Measurements from ENCODE around the gene DIAPH2.

Gene DIAPH2

GRCh38 chrX:97132664-97133415 is 448.2 kb downstream of the DIAPH2 start:
- TF ChIP-seq CTCF (IDR thresholded peaks at IDR 0.05; ENCODE audit: low read depth, low read length), result no peak
- TF ChIP-seq POLR2A (IDR thresholded peaks at IDR 0.05; ENCODE audit: extremely low read depth, insufficient read length), result no peak
- TF ChIP-seq MYC (IDR thresholded peaks at IDR 0.05; ENCODE audit: low read depth, low read length), result no peak
- TF ChIP-seq MAX (IDR thresholded peaks at IDR 0.05; ENCODE audit: low read depth, low read length), result no peak
- no peak for DNase-seq (ENCODE audit: low read depth)
- no peak overlapping the region for H3K4me3 ChIP-seq (ENCODE audit: low read depth, low read length)

- TF ChIP-seq POLR2A (IDR thresholded peaks at IDR 0.05; ENCODE audit: extremely low read depth, insufficient read length) (no peak), MAX (IDR thresholded peaks at IDR 0.05; ENCODE audit: low read depth, low read length) (no peak), MYC (IDR thresholded peaks at IDR 0.05; ENCODE audit: low read depth, low read length) (no peak), CTCF (IDR thresholded peaks at IDR 0.05; ENCODE audit: low read depth, low read length) (no peak)
- DNase-seq (ENCODE audit: low read depth), result no peak
- no peak overlapping the region for H3K4me3 ChIP-seq (ENCODE audit: low read depth, low read length)
Observed at GRCh38 chrX:97145934-97146333, 461.3 kb downstream of the DIAPH2 start.

DNA sequence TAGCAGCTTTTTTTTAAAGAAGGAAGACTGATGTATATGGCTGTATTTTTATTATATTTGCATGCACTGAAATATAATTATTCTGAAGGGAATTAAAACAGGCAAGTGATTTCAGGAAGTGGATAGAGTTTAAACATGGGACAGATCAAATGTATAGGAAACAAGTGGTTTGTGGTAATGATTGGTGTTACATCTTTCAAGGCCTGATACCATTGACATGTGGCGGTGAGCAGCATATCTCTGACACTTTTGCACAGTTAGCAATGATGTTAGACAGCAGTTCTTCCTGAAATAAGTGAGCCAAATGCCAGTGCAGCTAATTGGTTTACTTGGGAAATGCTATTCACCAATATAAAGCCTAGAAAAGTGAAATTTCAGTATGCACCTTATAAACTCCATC is 471.2 kb downstream of the DIAPH2 start:
- no peak for DNase-seq (ENCODE audit: low read depth)
- TF ChIP-seq CTCF (IDR thresholded peaks at IDR 0.05; ENCODE audit: low read depth, low read length) (no peak), MAX (IDR thresholded peaks at IDR 0.05; ENCODE audit: low read depth, low read length) (no peak), POLR2A (IDR thresholded peaks at IDR 0.05; ENCODE audit: extremely low read depth, insufficient read length) (no peak), MYC (IDR thresholded peaks at IDR 0.05; ENCODE audit: low read depth, low read length) (no peak)
- H3K4me3 ChIP-seq (ENCODE audit: low read depth, low read length), result no peak overlapping the region

DNA sequence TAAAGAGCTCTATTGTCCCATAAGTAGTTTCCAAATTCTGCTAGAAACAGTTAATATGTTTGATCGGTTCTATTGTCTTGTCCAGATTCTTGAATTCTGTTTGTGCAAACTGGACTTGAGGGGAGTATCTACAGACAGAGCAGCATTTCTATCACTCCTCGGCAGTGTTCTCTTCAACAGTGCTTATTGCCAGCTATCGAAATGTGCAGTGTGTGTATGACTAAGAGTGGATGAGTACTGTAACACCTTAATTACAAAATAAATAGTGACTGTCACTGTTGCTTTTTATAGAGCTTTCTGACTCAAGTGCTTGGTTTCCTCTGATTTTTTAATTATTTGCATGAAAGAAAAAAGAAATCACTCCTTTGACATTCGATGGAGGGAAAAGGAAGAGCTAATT is 473.6 kb downstream of the DIAPH2 start:
- no peak overlapping the region for H3K4me3 ChIP-seq (ENCODE audit: low read depth, low read length)
- DNase-seq (ENCODE audit: low read depth), result no peak
- TF ChIP-seq MYC (IDR thresholded peaks at IDR 0.05; ENCODE audit: low read depth, low read length), result no peak
- no peak for TF ChIP-seq POLR2A (IDR thresholded peaks at IDR 0.05; ENCODE audit: extremely low read depth, insufficient read length)
- no peak for TF ChIP-seq MAX (IDR thresholded peaks at IDR 0.05; ENCODE audit: low read depth, low read length)
- TF ChIP-seq CTCF (IDR thresholded peaks at IDR 0.05; ENCODE audit: low read depth, low read length), result no peak

DNA sequence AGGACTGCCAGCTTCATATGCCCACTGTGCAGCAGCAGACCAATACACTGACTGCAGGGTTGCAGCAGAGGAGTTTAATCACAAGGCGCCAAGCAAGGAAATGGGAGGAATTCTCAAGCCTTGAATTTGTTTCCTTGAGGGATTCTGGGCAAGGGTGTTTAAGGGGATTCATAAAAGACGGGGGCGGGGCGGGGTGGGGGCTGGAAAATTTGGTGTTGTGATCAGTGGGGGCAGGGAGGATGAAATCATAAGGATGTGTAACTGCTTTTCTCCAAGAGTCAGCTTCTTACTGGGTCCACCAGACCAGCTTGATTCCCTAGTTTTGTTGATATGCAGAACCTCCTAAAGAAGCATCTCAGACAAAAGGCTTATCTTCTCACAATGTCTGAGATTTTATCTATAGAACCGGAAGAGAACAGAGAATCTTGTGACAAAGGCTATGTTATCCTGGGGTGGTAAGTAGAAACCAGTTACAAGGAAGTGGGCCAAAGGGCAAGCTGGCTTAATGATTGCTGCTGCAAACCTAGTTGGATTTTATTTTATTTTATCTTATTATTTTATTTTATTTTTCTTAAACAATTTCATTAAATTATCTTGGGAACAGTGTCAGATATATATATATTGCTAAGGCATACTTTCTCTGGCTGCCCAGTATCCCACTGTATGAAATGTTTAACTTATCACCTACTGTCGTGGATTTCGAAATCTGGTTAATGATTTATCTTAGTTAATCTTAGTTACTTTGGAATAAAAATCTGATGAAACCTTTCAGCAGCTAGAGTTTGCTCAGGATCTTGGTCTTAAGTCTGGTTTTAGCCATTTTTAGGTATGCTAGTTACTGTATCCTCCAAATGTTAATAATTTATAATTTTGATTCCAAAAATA is 475.5 kb downstream of the DIAPH2 start:
- DNase-seq (ENCODE audit: low read depth), result no peak
- TF ChIP-seq CTCF (IDR thresholded peaks at IDR 0.05; ENCODE audit: low read depth, low read length) (no peak), MAX (IDR thresholded peaks at IDR 0.05; ENCODE audit: low read depth, low read length) (no peak), POLR2A (IDR thresholded peaks at IDR 0.05; ENCODE audit: extremely low read depth, insufficient read length) (no peak), MYC (IDR thresholded peaks at IDR 0.05; ENCODE audit: low read depth, low read length) (no peak)
- no peak overlapping the region for H3K4me3 ChIP-seq (ENCODE audit: low read depth, low read length)

Data from NB4 (cell line).